GF-D8 (cell line): ENCODE measurements around the gene EIF2B4.

Experiments used
- DNase-seq: peaks from one replicate; lab custom pipeline; 2025; lab: John Stamatoyannopoulos, UW

Gene EIF2B4

GRCh38 chr2:27370026-27370815, at the start of gene EIF2B4, which contains the start of gene SNX17:
Gene EIF2B4, minus strand, starts transcription at chr2:27370338. Its CDS starts 24 bp downstream, at chr2:27370314.
Gene SNX17, plus strand, starts transcription at chr2:27370616. Its CDS starts 128 bp downstream, at chr2:27370744.
- peak; percentile 96 for DNase-seq

- DNase-seq, result no peak
Measured at GRCh38 chr2:27416151-27416550, 46.0 kb upstream of the EIF2B4 start.

- DNase-seq, result no peak
Measured at GRCh38 chr2:27412419-27413152, 42.4 kb upstream of the EIF2B4 start.

GRCh38 chr2:27409321-27410073, 39.4 kb upstream of the EIF2B4 start, which contains the start of gene PPM1G:
Gene PPM1G, minus strand, starts transcription at chr2:27409591. Its CDS starts 169 bp downstream, at chr2:27409422.
- peak; percentile 85 for DNase-seq

GRCh38 chr2:27408601-27409320, 38.6 kb upstream of the EIF2B4 start:
- DNase-seq, result no peak

- DNase-seq, result no peak
Measured at GRCh38 chr2:27407798-27408491, 37.8 kb upstream of the EIF2B4 start.

GRCh38 chr2:27400348-27401135, 30.4 kb upstream of the EIF2B4 start:
- DNase-seq, result no peak

- DNase-seq, result no peak
Measured at GRCh38 chr2:27398962-27399361, 28.8 kb upstream of the EIF2B4 start.

- DNase-seq, result no peak
Measured at GRCh38 chr2:27393225-27393624, 23.1 kb upstream of the EIF2B4 start.

- no peak for DNase-seq
Measured at GRCh38 chr2:27390822-27391679, 20.9 kb upstream of the EIF2B4 start.

GRCh38 chr2:27381577-27382181, 11.5 kb upstream of the EIF2B4 start:
- no peak for DNase-seq

- peak; percentile 33 for DNase-seq
Measured at GRCh38 chr2:27380626-27381545, 10.7 kb upstream of the EIF2B4 start, which contains the start of gene ZNF513. Gene ZNF513, minus strand, starts transcription at chr2:27380734. Its CDS starts 208 bp downstream, at chr2:27380526.

- no peak for DNase-seq
Measured at GRCh38 chr2:27379836-27380625, 9.9 kb upstream of the EIF2B4 start.

- DNase-seq, result no peak
Measured at GRCh38 chr2:27379383-27379835, 9.3 kb upstream of the EIF2B4 start.

GRCh38 chr2:27378809-27379290, 8.7 kb upstream of the EIF2B4 start:
- no peak for DNase-seq

GRCh38 chr2:27378096-27378808, 8.1 kb upstream of the EIF2B4 start:
- no peak for DNase-seq
